Measurements from ENCODE around the gene CTNNA1. TPM values are rescaled to one million over a fixed set of nuclear protein-coding genes. Genes with fewer than 3 reads are reported as not detected.

Gene CTNNA1
- total and polyA plus RNA-seq, 4 donors: 115 to 480 (median 302) TPM

DNA sequence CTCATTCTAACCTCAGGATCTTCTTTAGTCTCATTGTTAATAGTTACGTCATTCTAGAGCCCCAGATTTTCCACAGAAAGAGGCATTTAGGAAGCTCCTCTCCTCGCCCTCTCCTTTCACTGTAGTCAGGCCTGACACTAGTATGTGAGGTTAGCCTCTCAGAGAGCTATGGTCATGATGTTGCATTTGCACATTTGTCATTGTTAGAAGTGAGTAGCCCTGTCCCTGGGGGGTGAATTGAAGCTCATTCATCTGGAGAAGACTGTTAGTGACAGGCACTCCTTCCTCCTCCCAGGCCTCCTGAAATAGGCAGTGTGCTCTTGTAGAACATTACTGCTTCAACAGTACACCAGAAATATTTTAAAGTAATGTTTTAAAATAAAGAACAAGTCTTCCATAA lies 148.5 kb downstream of the CTNNA1 start:
- H3K27me3 ChIP-seq (ENCODE audit: control insufficient read depth in 3 of 3, insufficient read depth in 3 of 3, low read length in 2 of 3): no peaks in the 10 kb centered on the region
- H3K4me1 ChIP-seq (ENCODE audit: control insufficient read depth in 5 of 5, insufficient read depth in 5 of 5, low read length in 5 of 5): peaks cover 0 to 18% (median 0%) of the 10 kb centered on the region in 5 donors
- H3K4me3 ChIP-seq: no peak overlapping the region
- H3K36me3 ChIP-seq (ENCODE audit: control insufficient read depth in 4 of 4, insufficient read depth in 4 of 4, low read length in 4 of 4): peaks cover 15 to 43% (median 20%) of the 10 kb centered on the region in 4 donors
- 89 to 98% methylated on average over 2 of the region's 2 CpGs for WGBS, 2 donors
- no peaks in the 10 kb centered on the region for H3K9me3 ChIP-seq (ENCODE audit: control insufficient read depth in 4 of 4, insufficient read depth in 3 of 4, low read length in 3 of 4)
- DNase-seq: no peak
- no peak for TF ChIP-seq CTCF (IDR thresholded peaks at IDR 0.05; ENCODE audit: control extremely low read depth, extremely low read depth)
- H3K9ac ChIP-seq (ENCODE audit: insufficient read depth in 1 of 2, low read length in 2 of 2): no peak overlapping the region
- ATAC-seq (ENCODE audit: insufficient read depth, low FRiP score): no peak
- H3K27ac ChIP-seq (ENCODE audit: low read depth in 1 of 2, low read length in 1 of 2): peak overlapping the region in 1 of 2 donors; percentile 22

- Histone ChIP-seq H3K9me3 (ENCODE audit: control insufficient read depth in 4 of 4, insufficient read depth in 3 of 4, low read length in 3 of 4) (no peaks in the 10 kb centered on the region), H3K27me3 (ENCODE audit: control insufficient read depth in 3 of 3, insufficient read depth in 3 of 3, low read length in 2 of 3) (no peaks in the 10 kb centered on the region), H3K36me3 (ENCODE audit: control insufficient read depth in 4 of 4, insufficient read depth in 4 of 4, low read length in 4 of 4) (peaks cover 9 to 43% (median 18%) of the 10 kb centered on the region in 4 donors), H3K4me1 (ENCODE audit: control insufficient read depth in 5 of 5, insufficient read depth in 5 of 5, low read length in 5 of 5) (peaks cover 0 to 12% (median 0%) of the 10 kb centered on the region in 5 donors), H3K27ac (ENCODE audit: low read depth in 1 of 2, low read length in 1 of 2) (peak overlapping the region in 1 of 2 donors; percentile 86), H3K9ac (ENCODE audit: insufficient read depth in 1 of 2, low read length in 2 of 2) (no peak overlapping the region), H3K4me3 (no peak overlapping the region)
- 79 to 82% methylated on average over 10 of the region's 10 CpGs for WGBS, 2 donors
- ATAC-seq (ENCODE audit: insufficient read depth, low FRiP score): no peak
- TF ChIP-seq CTCF (IDR thresholded peaks at IDR 0.05; ENCODE audit: control extremely low read depth, extremely low read depth): no peak
- no peak for DNase-seq
These were observed 150.0 kb downstream of the CTNNA1 start for GRCh38 chr5:138903130-138903775.

- ATAC-seq (ENCODE audit: insufficient read depth, low FRiP score): no peak
These were observed 152.3 kb downstream of the CTNNA1 start for GRCh38 chr5:138905541-138905940.

More at GRCh38 chr5:138905541-138905940, 152.3 kb downstream of the CTNNA1 start:
- Histone ChIP-seq H3K27ac (ENCODE audit: low read depth in 1 of 2, low read length in 1 of 2) (no peak overlapping the region), H3K9me3 (ENCODE audit: control insufficient read depth in 4 of 4, insufficient read depth in 3 of 4, low read length in 3 of 4) (no peaks in the 10 kb centered on the region), H3K27me3 (ENCODE audit: control insufficient read depth in 3 of 3, insufficient read depth in 3 of 3, low read length in 2 of 3) (no peaks in the 10 kb centered on the region), H3K36me3 (ENCODE audit: control insufficient read depth in 4 of 4, insufficient read depth in 4 of 4, low read length in 4 of 4) (peaks cover 14 to 38% (median 27%) of the 10 kb centered on the region in 4 donors), H3K4me1 (ENCODE audit: control insufficient read depth in 5 of 5, insufficient read depth in 5 of 5, low read length in 5 of 5) (peaks cover 0 to 9% (median 0%) of the 10 kb centered on the region in 5 donors), H3K9ac (ENCODE audit: insufficient read depth in 1 of 2, low read length in 2 of 2) (no peak overlapping the region), H3K4me3 (no peak overlapping the region)
- 84 to 92% methylated on average over 1 of the region's 1 CpG for WGBS, 2 donors
- TF ChIP-seq CTCF (IDR thresholded peaks at IDR 0.05; ENCODE audit: control extremely low read depth, extremely low read depth): no peak
- no peak for DNase-seq

Data from lung (tissue), 12 donors.